ENCODE measurements around the gene SCRT2.

The SCRT2 gene

DNA sequence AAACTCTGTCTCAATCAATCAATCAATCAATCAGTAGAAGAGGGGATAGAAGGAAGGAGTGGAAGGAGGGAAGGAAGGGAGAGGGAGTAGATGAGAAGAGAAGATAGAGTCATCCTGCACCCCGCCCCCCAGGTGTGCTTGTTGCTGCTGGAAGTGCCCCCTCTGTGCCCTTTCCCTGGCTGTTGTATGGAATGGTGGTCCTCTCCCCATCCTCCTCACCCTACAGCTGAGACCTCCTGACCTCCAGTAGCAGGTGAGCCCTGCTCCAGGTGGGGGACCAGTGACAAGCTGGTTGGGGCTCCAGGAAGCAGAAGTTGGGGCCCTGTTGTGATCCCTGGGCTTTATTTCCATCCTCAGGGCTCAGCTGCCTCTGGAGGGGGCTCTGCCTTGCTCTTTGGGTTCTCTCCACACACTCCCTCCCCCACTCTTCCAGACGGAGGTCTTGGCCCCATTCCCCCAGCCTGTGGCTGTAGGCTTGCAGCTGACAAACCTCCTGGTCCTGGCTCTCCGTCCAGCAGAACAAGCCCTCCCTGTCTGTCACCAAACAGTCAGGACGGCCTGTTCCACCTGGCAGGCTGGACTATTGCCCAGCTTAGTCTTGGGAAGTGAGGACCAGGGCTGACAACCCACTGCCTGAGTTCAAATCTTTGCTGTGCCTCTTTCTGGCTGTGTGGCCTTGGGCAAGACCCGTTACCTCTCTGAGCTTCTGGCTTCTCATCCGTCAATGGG lies 26.0 kb upstream of the SCRT2 start:
- Histone ChIP-seq H3K4me2 (ENCODE audit: insufficient read depth, low read length) (no peak overlapping the region), H3K27ac (ENCODE audit: low read length) (no peak overlapping the region), H3K79me2 (ENCODE audit: insufficient read depth, low read length) (no peaks in the 10 kb centered on the region), H3K27me3 (ENCODE audit: insufficient read depth, low read length, poor library complexity) (peaks cover 7% of the 10 kb centered on the region), H3K4me1 (ENCODE audit: insufficient read depth, low read length) (no peaks in the 10 kb centered on the region), H2AFZ (ENCODE audit: low read depth, low read length) (no peak overlapping the region), H3K9ac (ENCODE audit: low read depth, low read length) (no peak overlapping the region), H4K20me1 (ENCODE audit: insufficient read depth, low read length) (no peaks in the 10 kb centered on the region), H3K4me3 (ENCODE audit: low read depth in 1 of 2, low read length in 2 of 2) (no peak overlapping the region), H3K9me3 (ENCODE audit: insufficient read depth, low read length, severe bottlenecking) (no peaks in the 10 kb centered on the region), H3K36me3 (ENCODE audit: insufficient read depth, low read length) (no peaks in the 10 kb centered on the region)
- no peak for TF ChIP-seq EZH2 (IDR thresholded peaks at IDR 0.05; ENCODE audit: borderline replicate concordance, low read depth, low read length, severe bottlenecking)
- TF ChIP-seq, protein P1, sequence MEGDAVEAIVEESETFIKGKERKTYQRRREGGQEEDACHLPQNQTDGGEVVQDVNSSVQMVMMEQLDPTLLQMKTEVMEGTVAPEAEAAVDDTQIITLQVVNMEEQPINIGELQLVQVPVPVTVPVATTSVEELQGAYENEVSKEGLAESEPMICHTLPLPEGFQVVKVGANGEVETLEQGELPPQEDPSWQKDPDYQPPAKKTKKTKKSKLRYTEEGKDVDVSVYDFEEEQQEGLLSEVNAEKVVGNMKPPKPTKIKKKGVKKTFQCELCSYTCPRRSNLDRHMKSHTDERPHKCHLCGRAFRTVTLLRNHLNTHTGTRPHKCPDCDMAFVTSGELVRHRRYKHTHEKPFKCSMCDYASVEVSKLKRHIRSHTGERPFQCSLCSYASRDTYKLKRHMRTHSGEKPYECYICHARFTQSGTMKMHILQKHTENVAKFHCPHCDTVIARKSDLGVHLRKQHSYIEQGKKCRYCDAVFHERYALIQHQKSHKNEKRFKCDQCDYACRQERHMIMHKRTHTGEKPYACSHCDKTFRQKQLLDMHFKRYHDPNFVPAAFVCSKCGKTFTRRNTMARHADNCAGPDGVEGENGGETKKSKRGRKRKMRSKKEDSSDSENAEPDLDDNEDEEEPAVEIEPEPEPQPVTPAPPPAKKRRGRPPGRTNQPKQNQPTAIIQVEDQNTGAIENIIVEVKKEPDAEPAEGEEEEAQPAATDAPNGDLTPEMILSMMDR (IDR thresholded peaks at IDR 0.05; ENCODE audit: borderline replicate concordance, extremely low read depth, low read length, poor library complexity, severe bottlenecking) = no peak
- no peak for DNase-seq
- ATAC-seq (ENCODE audit: insufficient read depth, low read depth) = no peak

DNA sequence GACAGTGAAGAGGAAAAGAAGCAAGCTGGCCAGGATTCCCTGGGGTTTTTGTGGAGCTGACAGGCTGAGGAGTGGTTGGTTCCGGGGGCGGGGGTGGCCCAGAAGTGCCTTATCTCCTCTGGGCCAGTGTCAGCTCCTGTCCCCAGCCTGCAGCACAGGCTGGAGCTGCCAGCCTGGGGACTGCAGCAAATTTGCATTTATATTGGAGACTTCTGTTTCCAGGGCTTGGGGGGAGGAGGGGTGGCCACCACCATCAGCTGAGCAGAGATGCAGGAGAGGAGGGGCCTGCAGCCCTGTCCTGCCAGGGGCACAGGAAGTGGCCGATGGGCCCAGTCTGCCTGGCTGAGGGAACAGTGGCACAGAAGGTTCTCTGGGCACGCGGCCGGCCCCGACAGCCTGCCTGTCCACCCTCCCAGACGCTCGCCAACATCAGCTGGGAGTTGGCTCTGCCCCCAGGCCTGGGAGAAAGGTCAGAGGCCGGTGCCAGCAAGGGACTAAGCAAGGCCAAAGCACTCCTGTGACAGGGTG lies 24.3 kb upstream of the SCRT2 start:
- Histone ChIP-seq H4K20me1 (ENCODE audit: insufficient read depth, low read length) (no peaks in the 10 kb centered on the region), H3K9ac (ENCODE audit: low read depth, low read length) (no peak overlapping the region), H3K79me2 (ENCODE audit: insufficient read depth, low read length) (no peaks in the 10 kb centered on the region), H3K4me2 (ENCODE audit: insufficient read depth, low read length) (no peak overlapping the region), H3K36me3 (ENCODE audit: insufficient read depth, low read length) (no peaks in the 10 kb centered on the region), H3K27me3 (ENCODE audit: insufficient read depth, low read length, poor library complexity) (peaks cover 7% of the 10 kb centered on the region), H3K9me3 (ENCODE audit: insufficient read depth, low read length, severe bottlenecking) (no peaks in the 10 kb centered on the region), H3K4me3 (ENCODE audit: low read depth in 1 of 2, low read length in 2 of 2) (no peak overlapping the region), H2AFZ (ENCODE audit: low read depth, low read length) (no peak overlapping the region), H3K27ac (ENCODE audit: low read length) (no peak overlapping the region), H3K4me1 (ENCODE audit: insufficient read depth, low read length) (no peaks in the 10 kb centered on the region)
- ATAC-seq (ENCODE audit: insufficient read depth, low read depth) = no peak
- TF ChIP-seq, protein P1 (IDR thresholded peaks at IDR 0.05; ENCODE audit: borderline replicate concordance, extremely low read depth, low read length, poor library complexity, severe bottlenecking) = no peak
- TF ChIP-seq EZH2 (IDR thresholded peaks at IDR 0.05; ENCODE audit: borderline replicate concordance, low read depth, low read length, severe bottlenecking) = no peak
- DNase-seq = no peak

DNA sequence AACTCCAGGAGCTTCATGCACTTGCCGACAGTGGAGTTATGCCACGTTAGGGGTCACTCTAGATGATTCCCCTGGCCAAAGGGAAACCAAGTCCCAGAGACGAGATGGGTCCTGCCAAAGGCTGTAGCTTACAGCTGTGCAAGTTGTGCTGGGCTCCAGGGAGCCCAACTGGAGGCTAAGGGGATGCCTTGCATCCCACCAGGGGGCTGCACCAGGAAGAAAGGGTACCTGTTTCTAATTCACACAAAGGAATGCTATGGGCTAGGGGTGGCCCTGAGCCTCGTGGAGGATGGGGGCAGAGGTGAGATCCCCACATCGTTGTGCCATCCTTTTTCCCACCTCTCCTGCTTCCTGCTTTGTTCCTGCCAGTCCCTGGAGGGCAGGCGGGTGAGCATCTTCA lies 23.7 kb upstream of the SCRT2 start:
- ATAC-seq (ENCODE audit: insufficient read depth, low read depth) (no peak), DNase-seq (no peak)
- H3K27ac ChIP-seq (ENCODE audit: low read length) = no peak overlapping the region
- H3K4me3 ChIP-seq (ENCODE audit: low read depth in 1 of 2, low read length in 2 of 2) = no peak overlapping the region
- no peak overlapping the region for H3K9ac ChIP-seq (ENCODE audit: low read depth, low read length)
- H4K20me1 ChIP-seq (ENCODE audit: insufficient read depth, low read length) = no peaks in the 10 kb centered on the region
- H3K36me3 ChIP-seq (ENCODE audit: insufficient read depth, low read length) = no peaks in the 10 kb centered on the region
- H3K79me2 ChIP-seq (ENCODE audit: insufficient read depth, low read length) = no peaks in the 10 kb centered on the region
- no peak overlapping the region for H2AFZ ChIP-seq (ENCODE audit: low read depth, low read length)
- peaks cover 7% of the 10 kb centered on the region for H3K27me3 ChIP-seq (ENCODE audit: insufficient read depth, low read length, poor library complexity)
- no peak overlapping the region for H3K4me2 ChIP-seq (ENCODE audit: insufficient read depth, low read length)
- H3K4me1 ChIP-seq (ENCODE audit: insufficient read depth, low read length) = no peaks in the 10 kb centered on the region
- H3K9me3 ChIP-seq (ENCODE audit: insufficient read depth, low read length, severe bottlenecking) = no peaks in the 10 kb centered on the region
- TF ChIP-seq EZH2 (IDR thresholded peaks at IDR 0.05; ENCODE audit: borderline replicate concordance, low read depth, low read length, severe bottlenecking) = no peak
- TF ChIP-seq, protein P1 (IDR thresholded peaks at IDR 0.05; ENCODE audit: borderline replicate concordance, extremely low read depth, low read length, poor library complexity, severe bottlenecking) = no peak

Data from DND-41 (cell line).